ENCODE data around the gene TRNT1. TPM values are rescaled to one million over a fixed set of nuclear protein-coding genes. Genes with fewer than 3 reads are reported as not detected.

Gene TRNT1
- total and polyA plus RNA-seq, 2 experiments from 2014 or later = 33.9 to 36.4 TPM

DNA sequence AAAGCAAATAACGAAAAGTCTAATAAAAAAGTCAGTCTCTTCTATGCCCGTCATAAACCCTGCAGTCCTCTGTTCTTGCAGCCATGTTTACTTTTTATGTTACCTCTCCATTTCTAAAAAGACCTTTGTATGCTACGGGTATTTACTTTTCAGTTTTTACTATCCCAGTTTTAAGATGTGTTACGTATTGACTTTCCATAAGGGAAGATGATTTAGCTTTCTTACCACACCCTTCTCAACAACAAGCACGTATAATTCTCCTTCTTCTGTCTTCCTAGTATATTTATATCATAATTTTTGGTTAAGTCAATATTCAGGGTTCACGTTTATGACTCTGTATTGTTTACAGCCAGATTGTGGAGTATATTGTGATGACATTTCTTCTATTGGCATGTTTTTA is 10.8 kb downstream of the TRNT1 start (continued):
- TF ChIP-seq, protein P1, sequence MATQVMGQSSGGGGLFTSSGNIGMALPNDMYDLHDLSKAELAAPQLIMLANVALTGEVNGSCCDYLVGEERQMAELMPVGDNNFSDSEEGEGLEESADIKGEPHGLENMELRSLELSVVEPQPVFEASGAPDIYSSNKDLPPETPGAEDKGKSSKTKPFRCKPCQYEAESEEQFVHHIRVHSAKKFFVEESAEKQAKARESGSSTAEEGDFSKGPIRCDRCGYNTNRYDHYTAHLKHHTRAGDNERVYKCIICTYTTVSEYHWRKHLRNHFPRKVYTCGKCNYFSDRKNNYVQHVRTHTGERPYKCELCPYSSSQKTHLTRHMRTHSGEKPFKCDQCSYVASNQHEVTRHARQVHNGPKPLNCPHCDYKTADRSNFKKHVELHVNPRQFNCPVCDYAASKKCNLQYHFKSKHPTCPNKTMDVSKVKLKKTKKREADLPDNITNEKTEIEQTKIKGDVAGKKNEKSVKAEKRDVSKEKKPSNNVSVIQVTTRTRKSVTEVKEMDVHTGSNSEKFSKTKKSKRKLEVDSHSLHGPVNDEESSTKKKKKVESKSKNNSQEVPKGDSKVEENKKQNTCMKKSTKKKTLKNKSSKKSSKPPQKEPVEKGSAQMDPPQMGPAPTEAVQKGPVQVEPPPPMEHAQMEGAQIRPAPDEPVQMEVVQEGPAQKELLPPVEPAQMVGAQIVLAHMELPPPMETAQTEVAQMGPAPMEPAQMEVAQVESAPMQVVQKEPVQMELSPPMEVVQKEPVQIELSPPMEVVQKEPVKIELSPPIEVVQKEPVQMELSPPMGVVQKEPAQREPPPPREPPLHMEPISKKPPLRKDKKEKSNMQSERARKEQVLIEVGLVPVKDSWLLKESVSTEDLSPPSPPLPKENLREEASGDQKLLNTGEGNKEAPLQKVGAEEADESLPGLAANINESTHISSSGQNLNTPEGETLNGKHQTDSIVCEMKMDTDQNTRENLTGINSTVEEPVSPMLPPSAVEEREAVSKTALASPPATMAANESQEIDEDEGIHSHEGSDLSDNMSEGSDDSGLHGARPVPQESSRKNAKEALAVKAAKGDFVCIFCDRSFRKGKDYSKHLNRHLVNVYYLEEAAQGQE (IDR thresholded peaks at IDR 0.05; ENCODE audit: unreplicated experiment) = no peak
- TF ChIP-seq ZNF114 (CRISPR knock-in tag; IDR thresholded peaks at IDR 0.05) (no peak), JUNB (IDR thresholded peaks at IDR 0.05; ENCODE audit: unreplicated experiment) (no peak), EZH2 (IDR thresholded peaks at IDR 0.05; ENCODE audit: low read depth, unreplicated experiment) (no peak), CREB1 (CRISPR knock-in tag; IDR thresholded peaks at IDR 0.05; ENCODE audit: low read depth) (no peak), ZNF331 (CRISPR knock-in tag; IDR thresholded peaks at IDR 0.05; ENCODE audit: low read depth) (no peak)
- TF ChIP-seq, protein P2, sequence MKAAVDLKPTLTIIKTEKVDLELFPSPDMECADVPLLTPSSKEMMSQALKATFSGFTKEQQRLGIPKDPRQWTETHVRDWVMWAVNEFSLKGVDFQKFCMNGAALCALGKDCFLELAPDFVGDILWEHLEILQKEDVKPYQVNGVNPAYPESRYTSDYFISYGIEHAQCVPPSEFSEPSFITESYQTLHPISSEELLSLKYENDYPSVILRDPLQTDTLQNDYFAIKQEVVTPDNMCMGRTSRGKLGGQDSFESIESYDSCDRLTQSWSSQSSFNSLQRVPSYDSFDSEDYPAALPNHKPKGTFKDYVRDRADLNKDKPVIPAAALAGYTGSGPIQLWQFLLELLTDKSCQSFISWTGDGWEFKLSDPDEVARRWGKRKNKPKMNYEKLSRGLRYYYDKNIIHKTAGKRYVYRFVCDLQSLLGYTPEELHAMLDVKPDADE (IDR thresholded peaks at IDR 0.05) = no peak

DNA sequence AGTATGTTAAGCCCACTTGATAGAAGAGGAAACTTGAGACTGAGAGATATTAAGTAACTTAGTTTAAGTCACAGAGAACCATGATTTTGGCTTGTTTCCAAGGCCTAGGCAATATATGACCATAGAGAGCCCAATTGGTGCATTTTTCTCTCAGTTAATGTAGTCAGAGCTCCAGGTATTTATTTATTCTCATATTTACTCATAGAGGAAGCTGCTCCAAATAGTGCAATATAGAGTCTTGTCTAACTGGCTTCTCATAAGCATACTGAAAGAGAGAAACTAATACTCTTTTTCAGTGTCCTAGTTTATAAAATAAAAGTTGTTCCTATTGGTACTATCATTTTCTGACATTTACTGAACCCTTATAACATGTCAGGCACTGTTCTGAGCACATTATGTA is 15.2 kb downstream of the TRNT1 start:
- H3K9me2 ChIP-seq (ENCODE audit: insufficient read depth) = no peaks in the 10 kb centered on the region
- H3K4me2 ChIP-seq = no peak overlapping the region
- DNase-seq (ENCODE audit: low spot score) = no peak
- no peak for TF ChIP-seq EZH2phosphoT487 (IDR thresholded peaks at IDR 0.05; ENCODE audit: unreplicated experiment)
- TF ChIP-seq JUNB (IDR thresholded peaks at IDR 0.05; ENCODE audit: unreplicated experiment) = no peak
- TF ChIP-seq, protein P2 (IDR thresholded peaks at IDR 0.05) = no peak
- no peak for TF ChIP-seq ZNF331 (CRISPR knock-in tag; IDR thresholded peaks at IDR 0.05; ENCODE audit: low read depth)
- TF ChIP-seq EZH2 (IDR thresholded peaks at IDR 0.05; ENCODE audit: low read depth, unreplicated experiment) = no peak
- TF ChIP-seq, protein P3, sequence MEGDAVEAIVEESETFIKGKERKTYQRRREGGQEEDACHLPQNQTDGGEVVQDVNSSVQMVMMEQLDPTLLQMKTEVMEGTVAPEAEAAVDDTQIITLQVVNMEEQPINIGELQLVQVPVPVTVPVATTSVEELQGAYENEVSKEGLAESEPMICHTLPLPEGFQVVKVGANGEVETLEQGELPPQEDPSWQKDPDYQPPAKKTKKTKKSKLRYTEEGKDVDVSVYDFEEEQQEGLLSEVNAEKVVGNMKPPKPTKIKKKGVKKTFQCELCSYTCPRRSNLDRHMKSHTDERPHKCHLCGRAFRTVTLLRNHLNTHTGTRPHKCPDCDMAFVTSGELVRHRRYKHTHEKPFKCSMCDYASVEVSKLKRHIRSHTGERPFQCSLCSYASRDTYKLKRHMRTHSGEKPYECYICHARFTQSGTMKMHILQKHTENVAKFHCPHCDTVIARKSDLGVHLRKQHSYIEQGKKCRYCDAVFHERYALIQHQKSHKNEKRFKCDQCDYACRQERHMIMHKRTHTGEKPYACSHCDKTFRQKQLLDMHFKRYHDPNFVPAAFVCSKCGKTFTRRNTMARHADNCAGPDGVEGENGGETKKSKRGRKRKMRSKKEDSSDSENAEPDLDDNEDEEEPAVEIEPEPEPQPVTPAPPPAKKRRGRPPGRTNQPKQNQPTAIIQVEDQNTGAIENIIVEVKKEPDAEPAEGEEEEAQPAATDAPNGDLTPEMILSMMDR (conservative IDR thresholded peaks at IDR 0.05; ENCODE audit: low read depth in 2 of 2) = no peak
- no peak for TF ChIP-seq POLR2AphosphoS5 (IDR thresholded peaks at IDR 0.05; ENCODE audit: low read depth)
- TF ChIP-seq NANOG (IDR thresholded peaks at IDR 0.05; ENCODE audit: borderline replicate concordance) = no peak
- TF ChIP-seq STAT1 (IDR thresholded peaks at IDR 0.05; ENCODE audit: unreplicated experiment) = no peak
- no peak for TF ChIP-seq ZNF114 (CRISPR knock-in tag; IDR thresholded peaks at IDR 0.05)
- TF ChIP-seq, protein P1 (IDR thresholded peaks at IDR 0.05; ENCODE audit: unreplicated experiment) = no peak
- no peaks in the 10 kb centered on the region for H3K27me3 ChIP-seq (ENCODE audit: insufficient read depth)
- Mint-ChIP-seq H3K9me3 (no peaks in the 10 kb centered on the region), H3K27me3 (ENCODE audit: insufficient read depth, low read depth, poor library complexity) (no peaks in the 10 kb centered on the region), H3K36me3 (ENCODE audit: low read depth) (peaks cover 67% of the 10 kb centered on the region), H3K4me3 (no peak overlapping the region), H3K4me1 (no peaks in the 10 kb centered on the region), H3K27ac (no peak overlapping the region)
- no peak overlapping the region for H2AFZ ChIP-seq
- no peaks in the 10 kb centered on the region for H3K4me1 ChIP-seq (ENCODE audit: insufficient read depth)
- H3F3A ChIP-seq (replicated peaks; ENCODE audit: low read depth) = no peaks in the 10 kb centered on the region
- peaks cover 19% of the 10 kb centered on the region for H3K79me2 ChIP-seq (replicated peaks; ENCODE audit: insufficient read depth)
- H3K4me3 ChIP-seq = no peak overlapping the region
- ATAC-seq = no peak
- no peak overlapping the region for H3K27ac ChIP-seq (ENCODE audit: low read depth)
- peaks cover 74% of the 10 kb centered on the region for H3K36me3 ChIP-seq (ENCODE audit: insufficient read depth)
- peaks cover 11% of the 10 kb centered on the region for H4K20me1 ChIP-seq (replicated peaks; ENCODE audit: insufficient read depth)
